Inflammatory macrophage treated with lipopolysaccharide for 4 hours (primary cell): ENCODE results near the gene ZNF674.
"Not testable (repeated sequence)": the region's sequence is repeated elsewhere in the genome, so short reads cannot be mapped to it uniquely, and the experiment has no call there.

Experiments used
- DNase-seq: peaks from one replicate; pipeline ENCODE4 v3.0.0-alpha.2; 2020

The ZNF674 gene

GRCh38 chrX:46460801-46461659 is 84.2 kb downstream of the ZNF674 start:
- not testable (repeated sequence) for DNase-seq

DNA sequence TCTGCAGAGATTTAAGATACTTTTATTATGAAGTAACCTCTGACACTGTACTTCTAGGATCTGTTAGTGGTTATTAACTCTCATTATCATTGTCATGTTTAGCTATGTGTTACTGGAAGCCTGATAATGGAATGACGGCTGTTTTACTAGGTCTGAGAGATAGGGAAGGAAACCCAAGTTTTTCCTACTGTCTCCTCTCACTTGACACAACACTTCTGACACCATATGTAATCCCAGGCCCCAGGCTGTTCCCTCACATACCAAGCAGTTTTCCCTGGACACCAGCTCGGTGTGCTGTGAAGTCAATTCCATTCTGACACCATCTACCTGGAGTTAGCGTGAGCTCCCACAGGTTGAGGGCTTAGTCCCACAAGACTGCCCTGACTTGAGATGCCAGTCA is 85.6 kb downstream of the ZNF674 start:
- no peak for DNase-seq

DNA sequence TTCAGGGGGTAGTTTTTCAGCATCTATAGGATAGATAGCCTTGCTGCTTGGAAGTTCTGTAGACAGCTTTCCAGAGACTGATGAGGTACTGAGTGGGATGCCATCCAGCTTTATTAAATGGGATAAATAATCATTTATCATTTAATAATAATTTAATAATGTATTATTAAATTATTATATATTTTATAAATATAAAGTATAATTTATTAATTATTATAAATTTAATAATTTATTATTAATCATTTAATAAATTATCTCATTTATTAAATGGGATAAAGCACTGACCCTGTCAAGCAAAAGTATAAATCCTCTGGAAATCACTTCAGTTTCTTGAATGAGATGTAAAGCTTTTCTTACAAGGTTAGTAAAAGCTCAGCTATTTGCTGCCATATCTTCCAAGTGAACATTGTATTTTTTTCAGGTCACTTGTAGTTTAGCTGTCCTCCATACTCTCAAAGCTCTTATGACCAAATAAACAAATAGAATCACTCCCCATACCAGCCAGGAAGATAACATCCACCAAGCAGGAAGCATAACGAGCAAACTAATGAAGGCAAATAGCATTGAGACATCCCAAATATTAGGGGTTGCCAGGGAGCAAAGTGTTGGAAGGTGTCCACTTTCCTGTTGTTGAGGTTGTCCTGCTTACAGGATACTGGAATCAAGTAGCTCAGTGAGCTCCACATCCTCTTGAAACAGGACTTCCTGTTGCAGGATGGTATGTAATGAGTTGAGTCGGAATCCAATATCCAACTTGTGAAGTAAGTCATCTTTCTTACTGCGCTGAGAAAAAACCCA is 88.9 kb downstream of the ZNF674 start:
- no peak for DNase-seq
